ENCODE data around the gene ELK3. TPM values are rescaled to one million over a fixed set of nuclear protein-coding genes. Genes with fewer than 3 reads are reported as not detected.

The ELK3 gene
- total and polyA plus RNA-seq, 7 donors = 2.3 to 23.8 (median 15.7) TPM

GRCh38 chr12:96201272-96202227 lies 7.4 kb downstream of the ELK3 start:
- Histone ChIP-seq H3K27ac (no peak overlapping the region), H3K36me3 (no peaks in the 10 kb centered on the region), H3K4me1 (peaks cover 0 to 29% (median 16%) of the 10 kb centered on the region in 4 donors), H3K27me3 (no peaks in the 10 kb centered on the region), H3K4me3 (no peak overlapping the region), H3K9me3 (no peaks in the 10 kb centered on the region)
- 94 to 97% methylated on average over 6 of the region's 6 CpGs for WGBS, 2 donors
- intact Hi-C loops (cut with DNase I) = no loop called here
- TF ChIP-seq EP300 (IDR thresholded peaks at IDR 0.05) (no peak), POLR2AphosphoS5 (IDR thresholded peaks at IDR 0.05) (no peak), POLR2A (IDR thresholded peaks at IDR 0.05) (no peak), CTCF (IDR thresholded peaks at IDR 0.05) (no peak)
- DNase-seq = no peak

- H3K9me3 ChIP-seq = no peaks in the 10 kb centered on the region
- peaks cover 0 to 10% (median 8%) of the 10 kb centered on the region in 4 donors for H3K4me1 ChIP-seq
- H3K36me3 ChIP-seq = no peaks in the 10 kb centered on the region
- 91 to 94% methylated on average over 5 of the region's 5 CpGs for WGBS, 2 donors
- no peak for DNase-seq
- TF ChIP-seq POLR2AphosphoS5 (IDR thresholded peaks at IDR 0.05) (no peak), CTCF (IDR thresholded peaks at IDR 0.05) (no peak), POLR2A (IDR thresholded peaks at IDR 0.05) (no peak), EP300 (IDR thresholded peaks at IDR 0.05) (no peak)
- H3K27me3 ChIP-seq = no peaks in the 10 kb centered on the region
- intact Hi-C loops (cut with DNase I) = no loop called here
- H3K4me3 ChIP-seq = no peak overlapping the region
- no peak overlapping the region for H3K27ac ChIP-seq
Observed at GRCh38 chr12:96204381-96204780, 10.2 kb downstream of the ELK3 start.

GRCh38 chr12:96205908-96206307 lies 11.7 kb downstream of the ELK3 start:
- Histone ChIP-seq H3K4me1 (peaks cover 0 to 17% (median 12%) of the 10 kb centered on the region in 4 donors), H3K27ac (no peak overlapping the region), H3K9me3 (no peaks in the 10 kb centered on the region), H3K27me3 (no peaks in the 10 kb centered on the region), H3K36me3 (no peaks in the 10 kb centered on the region), H3K4me3 (no peak overlapping the region)
- WGBS, 2 donors = 43 to 70% methylated on average over 3 of the region's 3 CpGs
- TF ChIP-seq EP300 (IDR thresholded peaks at IDR 0.05) = no peak
- no peak for TF ChIP-seq POLR2AphosphoS5 (IDR thresholded peaks at IDR 0.05)
- no peak for TF ChIP-seq CTCF (IDR thresholded peaks at IDR 0.05)
- no peak for TF ChIP-seq POLR2A (IDR thresholded peaks at IDR 0.05)
- intact Hi-C loops (cut with DNase I) = no loop called here
- DNase-seq = no peak

GRCh38 chr12:96206936-96207662 lies 12.9 kb downstream of the ELK3 start:
- no peaks in the 10 kb centered on the region for H3K27me3 ChIP-seq
- no peaks in the 10 kb centered on the region for H3K36me3 ChIP-seq
- 66% methylated on average over 4 of the region's 4 CpGs for WGBS, 2 donors
- H3K4me3 ChIP-seq = no peak overlapping the region
- H3K27ac ChIP-seq = no peak overlapping the region
- TF ChIP-seq POLR2AphosphoS5 (IDR thresholded peaks at IDR 0.05) (no peak), POLR2A (IDR thresholded peaks at IDR 0.05) (no peak), EP300 (IDR thresholded peaks at IDR 0.05) (no peak), CTCF (IDR thresholded peaks at IDR 0.05) (no peak)
- DNase-seq = no peak
- H3K4me1 ChIP-seq = peaks cover 0 to 25% (median 16%) of the 10 kb centered on the region in 4 donors
- no peaks in the 10 kb centered on the region for H3K9me3 ChIP-seq
- intact Hi-C loops (cut with DNase I) = no loop called here
